ENCODE results near the gene CSF3.

The CSF3 gene

GRCh38 chr17:40062329-40063186 is 47.3 kb downstream of the CSF3 start, which contains the start of gene THRA:
Gene THRA, plus strand, starts transcription at chr17:40062965. Its CDS starts 11,524 bp downstream, at chr17:40074489.
- Histone ChIP-seq H3K36me3 (ENCODE audit: control insufficient read depth, insufficient read depth, low read length) (no peaks in the 10 kb centered on the region), H3K27me3 (ENCODE audit: control insufficient read depth, insufficient read depth, low read length) (peaks cover 15% of the 10 kb centered on the region), H3K9ac (ENCODE audit: low read depth, low read length) (peak within 1 kb of the TSS; percentile 69), H3K9me3 (ENCODE audit: control insufficient read depth, insufficient read depth, low read length) (no peaks in the 10 kb centered on the region), H3K4me3 (ENCODE audit: low read depth, low read length) (peak within 1 kb of the TSS; percentile 84), H3K27ac (ENCODE audit: low read depth, low read length) (peak within 1 kb of the TSS; percentile 69), H3K4me1 (ENCODE audit: control insufficient read depth, insufficient read depth, low read length) (peaks cover 34% of the 10 kb centered on the region)

- peak overlapping the region; percentile 69 for H3K27ac ChIP-seq (ENCODE audit: low read depth, low read length)
- H3K4me1 ChIP-seq (ENCODE audit: control insufficient read depth, insufficient read depth, low read length) = peaks cover 36% of the 10 kb centered on the region
- H3K9ac ChIP-seq (ENCODE audit: low read depth, low read length) = peak overlapping the region; percentile 69
Observed at GRCh38 chr17:40063187-40063771, 48.0 kb downstream of the CSF3 start.

GRCh38 chr17:40063901-40064531 is 48.8 kb downstream of the CSF3 start:
- Histone ChIP-seq H3K4me3 (ENCODE audit: low read depth, low read length) (peak overlapping the region; percentile 84), H3K27ac (ENCODE audit: low read depth, low read length) (no peak overlapping the region), H3K9ac (ENCODE audit: low read depth, low read length) (no peak overlapping the region), H3K9me3 (ENCODE audit: control insufficient read depth, insufficient read depth, low read length) (no peaks in the 10 kb centered on the region), H3K27me3 (ENCODE audit: control insufficient read depth, insufficient read depth, low read length) (peaks cover 15% of the 10 kb centered on the region), H3K36me3 (ENCODE audit: control insufficient read depth, insufficient read depth, low read length) (no peaks in the 10 kb centered on the region), H3K4me1 (ENCODE audit: control insufficient read depth, insufficient read depth, low read length) (peaks cover 42% of the 10 kb centered on the region)

More at GRCh38 chr17:40063187-40063771, 48.0 kb downstream of the CSF3 start:
- H3K36me3 ChIP-seq (ENCODE audit: control insufficient read depth, insufficient read depth, low read length) = no peaks in the 10 kb centered on the region
- H3K27me3 ChIP-seq (ENCODE audit: control insufficient read depth, insufficient read depth, low read length) = peaks cover 15% of the 10 kb centered on the region
- H3K9me3 ChIP-seq (ENCODE audit: control insufficient read depth, insufficient read depth, low read length) = no peaks in the 10 kb centered on the region
- H3K4me3 ChIP-seq (ENCODE audit: low read depth, low read length) = peak overlapping the region; percentile 84

- H3K4me1 ChIP-seq (ENCODE audit: control insufficient read depth, insufficient read depth, low read length) = peaks cover 53% of the 10 kb centered on the region
- no peaks in the 10 kb centered on the region for H3K36me3 ChIP-seq (ENCODE audit: control insufficient read depth, insufficient read depth, low read length)
- H3K27me3 ChIP-seq (ENCODE audit: control insufficient read depth, insufficient read depth, low read length) = peaks cover 15% of the 10 kb centered on the region
- H3K9ac ChIP-seq (ENCODE audit: low read depth, low read length) = no peak overlapping the region
- peak overlapping the region; percentile 59 for H3K27ac ChIP-seq (ENCODE audit: low read depth, low read length)
- no peaks in the 10 kb centered on the region for H3K9me3 ChIP-seq (ENCODE audit: control insufficient read depth, insufficient read depth, low read length)
- peak overlapping the region; percentile 28; the same call in 1 of the 2 replicates for H3K4me3 ChIP-seq (ENCODE audit: low read depth, low read length)
Observed at GRCh38 chr17:40064971-40065768, 49.9 kb downstream of the CSF3 start.

- Histone ChIP-seq H3K4me1 (ENCODE audit: control insufficient read depth, insufficient read depth, low read length) (peaks cover 58% of the 10 kb centered on the region), H3K9ac (ENCODE audit: low read depth, low read length) (no peak overlapping the region), H3K4me3 (ENCODE audit: low read depth, low read length) (no peak overlapping the region), H3K9me3 (ENCODE audit: control insufficient read depth, insufficient read depth, low read length) (no peaks in the 10 kb centered on the region), H3K36me3 (ENCODE audit: control insufficient read depth, insufficient read depth, low read length) (no peaks in the 10 kb centered on the region), H3K27ac (ENCODE audit: low read depth, low read length) (no peak overlapping the region), H3K27me3 (ENCODE audit: control insufficient read depth, insufficient read depth, low read length) (peaks cover 15% of the 10 kb centered on the region)
Observed at GRCh38 chr17:40065769-40066510, 50.7 kb downstream of the CSF3 start.
